Fibroblast of lung (primary cell): ENCODE data around the gene PSAP. TPM values are rescaled to one million over a fixed set of nuclear protein-coding genes. Genes with fewer than 3 reads are reported as not detected.
"Not testable (repeated sequence)": the region's sequence is repeated elsewhere in the genome, so short reads cannot be mapped to it uniquely, and the experiment has no call there.

Experiments used
- DNase-seq, 2 donors: peaks; one replicate each; pipeline versions ENCODE4 v3.0.0 to v3.0.0-alpha.2; 2010; ENCODE audit warnings: low read depth in 2 of 2
- H2AFZ ChIP-seq: 2 replicates; pipeline ENCODE4 v1.5.1; 2012; ENCODE audit warnings: low read length, control low read depth, inconsistent platforms
- H3K27ac ChIP-seq: 2 replicates; pipeline ENCODE4 v1.5.1; 2011; ENCODE audit warnings: low read length, control low read depth; ENCODE audit not compliant: insufficient read depth
- H3K27me3 ChIP-seq: 2 replicates; pipeline ENCODE4 v1.5.1; 2011; ENCODE audit warnings: mild to moderate bottlenecking, low read length; ENCODE audit not compliant: control insufficient read depth, insufficient read depth
- H3K36me3 ChIP-seq: 2 replicates; pipeline ENCODE4 v1.5.1; 2011; ENCODE audit warnings: low read length; ENCODE audit not compliant: control insufficient read depth, insufficient read depth
- H3K4me1 ChIP-seq: 2 replicates; pipeline ENCODE4 v1.5.1; 2011; ENCODE audit warnings: low read length; ENCODE audit not compliant: control insufficient read depth, insufficient read depth; ENCODE audit errors: extremely low read depth
- H3K4me2 ChIP-seq: 2 replicates; pipeline ENCODE4 v1.5.1; 2011; ENCODE audit warnings: low read length, control low read depth; ENCODE audit not compliant: insufficient read depth; ENCODE audit errors: extremely low read depth
- H3K4me3 ChIP-seq, 4 experiments: fragments of 200-600 bp in 1 of 4; sonication (generic) in 1 of 4; replicated peaks in 1 of 4; 2 replicates each; pipeline ENCODE4 v1.5.1; 2011 to 2016; ENCODE audit warnings: low read length in 4 of 4, low read depth in 3 of 4, mild to moderate bottlenecking in 3 of 4, control low read depth in 2 of 4, inconsistent platforms in 1 of 4, mixed read lengths in 1 of 4; ENCODE audit not compliant: insufficient read depth in 1 of 4; ENCODE audit errors: control extremely low read depth in 1 of 4
- H3K79me2 ChIP-seq: 2 replicates; pipeline ENCODE4 v1.5.1; 2012; ENCODE audit warnings: mild to moderate bottlenecking, low read length, inconsistent platforms; ENCODE audit not compliant: control insufficient read depth, insufficient read depth
- H3K9ac ChIP-seq: 2 replicates; pipeline ENCODE4 v1.5.1; 2011; ENCODE audit warnings: mild to moderate bottlenecking, low read length, control low read depth; ENCODE audit not compliant: insufficient read depth
- H3K9me3 ChIP-seq: 2 replicates; pipeline ENCODE4 v1.5.1; 2012; ENCODE audit warnings: low read depth, low read length; ENCODE audit not compliant: control insufficient read depth, insufficient read depth
- H4K20me1 ChIP-seq: 2 replicates; pipeline ENCODE4 v1.5.1; 2011; ENCODE audit warnings: low read length; ENCODE audit not compliant: control insufficient read depth, insufficient read depth; ENCODE audit errors: extremely low read depth
- CTCF ChIP-seq, 2 donors: IDR thresholded peaks in 1 of 2; conservative IDR thresholded peaks in 1 of 2; 1 replicate in 1 of 2; 2 replicates in 1 of 2; pipeline ENCODE4 v1.5.1; 2011 to 2012; ENCODE audit warnings: low read length in 2 of 2, control low read depth in 1 of 2, inconsistent platforms in 1 of 2, low read depth in 1 of 2, mild to moderate bottlenecking in 1 of 2
- EZH2 ChIP-seq: IDR thresholded peaks from 2 replicates; pipeline ENCODE4 v1.5.1; 2012; ENCODE audit warnings: low read length, control low read depth, mild to moderate bottlenecking; ENCODE audit errors: missing control alignments
- polyA plus RNA-seq, 2 donors: library from polyadenylated mRNA; depleted of rRNA in 1 of 2; stranded (reverse) in 1 of 2; unstranded in 1 of 2; fragments of >200 nt; gene quantifications; 2 replicates each; pipeline ENCODE4 v1.2.1, GENCODE V29; 2011 to 2012; ENCODE audit warnings: missing spikeins in 1 of 2
- total RNA-seq: library from RNA; depleted of rRNA; stranded (reverse); fragments of >200 nt; gene quantifications from 2 replicates; pipeline ENCODE4 v1.2.1, GENCODE V29; 2014

PSAP gene
- total and polyA plus RNA-seq, 2 donors (not counting 1 experiment from before 2014, with no cell fraction given) = 1,180 to 1,566 TPM

- no peaks in the 10 kb centered on the region for H4K20me1 ChIP-seq
- no peak overlapping the region for H3K9ac ChIP-seq
- no peak overlapping the region for H2AFZ ChIP-seq
- peaks cover 5% of the 10 kb centered on the region for H3K27me3 ChIP-seq
- no peaks in the 10 kb centered on the region for H3K36me3 ChIP-seq
- no peaks in the 10 kb centered on the region for H3K79me2 ChIP-seq
- DNase-seq = no peak
- TF ChIP-seq EZH2 = no peak
- no peak for TF ChIP-seq CTCF (conservative IDR thresholded peaks at IDR 0.05 in 1 of 2, IDR thresholded peaks at IDR 0.05 in 1 of 2; ENCODE audit: low read depth in 1 of 2, low read length in 2 of 2)
- no peak overlapping the region for H3K4me3 ChIP-seq
- H3K27ac ChIP-seq = no peak overlapping the region
- H3K9me3 ChIP-seq = no peaks in the 10 kb centered on the region
- peaks cover 3% of the 10 kb centered on the region for H3K4me1 ChIP-seq
- H3K4me2 ChIP-seq = no peak overlapping the region
Observed at GRCh38 chr10:71873582-71874211, 22.6 kb upstream of the PSAP start.

- not testable (repeated sequence) for H3K9me3 ChIP-seq, H3K79me2 ChIP-seq, H3K27ac ChIP-seq, H3K4me3 ChIP-seq, DNase-seq, H3K9ac ChIP-seq, H4K20me1 ChIP-seq, H3K27me3 ChIP-seq, H2AFZ ChIP-seq, H3K36me3 ChIP-seq, H3K4me2 ChIP-seq
- H3K4me1 ChIP-seq = peaks cover 14% of the 10 kb centered on the region
Observed at GRCh38 chr10:71869601-71870000, 18.6 kb upstream of the PSAP start.

GRCh38 chr10:71868192-71868697 is 17.2 kb upstream of the PSAP start:
- Histone ChIP-seq H3K4me2 (no peak overlapping the region), H3K4me3 (no peak overlapping the region), H4K20me1 (no peaks in the 10 kb centered on the region), H2AFZ (no peak overlapping the region), H3K4me1 (peaks cover 14% of the 10 kb centered on the region), H3K36me3 (no peaks in the 10 kb centered on the region), H3K9ac (no peak overlapping the region), H3K27ac (no peak overlapping the region), H3K27me3 (no peaks in the 10 kb centered on the region), H3K9me3 (no peaks in the 10 kb centered on the region), H3K79me2 (no peaks in the 10 kb centered on the region)
- TF ChIP-seq CTCF (conservative IDR thresholded peaks at IDR 0.05 in 1 of 2, IDR thresholded peaks at IDR 0.05 in 1 of 2; ENCODE audit: low read depth in 1 of 2, low read length in 2 of 2) (no peak), EZH2 (no peak)
- DNase-seq = peak; percentile 88 to 93
